Mammary epithelial cell (primary cell): ENCODE data around the gene MOAP1.

ENCODE experiments used
- CTCF ChIP-seq, 2 donors: IDR thresholded peaks in 1 of 2; conservative IDR thresholded peaks in 1 of 2; 2 replicates each; pipeline ENCODE4 v1.5.1; 2011 to 2012; ENCODE audit warnings: inconsistent platforms in 2 of 2, low read length in 2 of 2, mild to moderate bottlenecking in 2 of 2, control low read depth in 1 of 2, low read depth in 1 of 2; ENCODE audit not compliant: insufficient read depth in 1 of 2; ENCODE audit errors: extremely low read depth in 1 of 2
- EZH2 ChIP-seq: IDR thresholded peaks from 2 replicates; pipeline ENCODE4 v1.6.1; 2012; ENCODE audit warnings: low read length, inconsistent platforms, borderline replicate concordance

GRCh38 chr14:93220509-93220908 is 35.8 kb upstream of the MOAP1 start:
- TF ChIP-seq CTCF (conservative IDR thresholded peaks at IDR 0.05 in 1 of 2, IDR thresholded peaks at IDR 0.05 in 1 of 2; ENCODE audit: extremely low read depth in 1 of 2, insufficient read depth in 1 of 2, low read depth in 1 of 2, low read length in 2 of 2) (no peak), EZH2 (no peak)
